ENCODE data around the gene ASB15. TPM values are rescaled to one million over a fixed set of nuclear protein-coding genes. Genes with fewer than 3 reads are reported as not detected.

Gene ASB15
- polyA plus RNA-seq, 3 donors = not detected

DNA sequence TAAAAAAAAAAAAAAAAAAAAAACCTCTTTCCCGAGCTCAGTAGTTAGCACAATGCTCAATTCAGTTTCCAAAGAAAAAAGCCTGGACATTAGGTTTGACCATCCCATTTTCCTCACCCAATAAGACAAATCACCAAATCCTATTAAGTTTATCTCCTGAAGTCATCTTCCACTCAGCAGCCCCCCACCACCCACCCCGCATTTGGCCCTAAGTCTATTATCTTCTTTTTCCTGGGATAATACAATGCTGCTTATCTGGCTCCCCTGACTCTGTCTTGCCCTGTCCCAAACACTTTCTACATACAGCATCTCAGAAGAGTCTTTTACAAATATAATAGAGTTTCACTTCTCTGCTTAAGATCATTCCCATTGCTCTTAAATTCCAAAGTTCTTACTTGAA lies 36.3 kb downstream of the ASB15 start:
- Histone ChIP-seq H3K9me3 (replicated peaks in 1 of 2; ENCODE audit: control insufficient read depth in 1 of 2, insufficient read depth in 1 of 2, low read length in 2 of 2) (no peaks in the 10 kb centered on the region), H3K27me3 (ENCODE audit: control insufficient read depth in 2 of 2, insufficient read depth in 2 of 2, low read length in 2 of 2) (peaks cover 2 to 4% of the 10 kb centered on the region in 2 donors), H3K4me2 (replicated peaks; ENCODE audit: extremely low read depth, low read length, poor library complexity, severe bottlenecking) (no peak overlapping the region), H3K4me1 (ENCODE audit: control insufficient read depth in 1 of 2, insufficient read depth in 2 of 2, low read length in 2 of 2) (no peaks in the 10 kb centered on the region), H2AFZ (ENCODE audit: insufficient read depth, low read depth, low read length, poor library complexity, severe bottlenecking) (no peak overlapping the region), H3K9ac (ENCODE audit: insufficient read depth, low read length, poor library complexity, severe bottlenecking) (no peak overlapping the region), H3K4me3 (replicated peaks in 1 of 3; ENCODE audit: low read depth in 2 of 3, low read length in 3 of 3) (no peak overlapping the region), H3K36me3 (replicated peaks in 1 of 2; ENCODE audit: control insufficient read depth in 1 of 2, insufficient read depth in 2 of 2, low read length in 2 of 2) (no peaks in the 10 kb centered on the region), H4K20me1 (ENCODE audit: insufficient read depth, low read length) (no peaks in the 10 kb centered on the region), H3K27ac (ENCODE audit: low read depth in 1 of 2, low read length in 2 of 2) (no peak overlapping the region), H3K79me2 (ENCODE audit: insufficient read depth, low read length) (no peaks in the 10 kb centered on the region)
- Mint-ChIP-seq H3K9me3 (no peaks in the 10 kb centered on the region), H3K27me3 (ENCODE audit: low read depth in 3 of 3) (peaks cover 3 to 7% (median 6%) of the 10 kb centered on the region in 3 donors), H3K4me1 (no peaks in the 10 kb centered on the region), H3K36me3 (no peaks in the 10 kb centered on the region), H3K4me3 (no peak overlapping the region), H3K27ac (no peak overlapping the region)
- 90% methylated on average over 2 of the region's 2 CpGs for WGBS (ENCODE audit: insufficient coverage)
- TF ChIP-seq, protein P1, sequence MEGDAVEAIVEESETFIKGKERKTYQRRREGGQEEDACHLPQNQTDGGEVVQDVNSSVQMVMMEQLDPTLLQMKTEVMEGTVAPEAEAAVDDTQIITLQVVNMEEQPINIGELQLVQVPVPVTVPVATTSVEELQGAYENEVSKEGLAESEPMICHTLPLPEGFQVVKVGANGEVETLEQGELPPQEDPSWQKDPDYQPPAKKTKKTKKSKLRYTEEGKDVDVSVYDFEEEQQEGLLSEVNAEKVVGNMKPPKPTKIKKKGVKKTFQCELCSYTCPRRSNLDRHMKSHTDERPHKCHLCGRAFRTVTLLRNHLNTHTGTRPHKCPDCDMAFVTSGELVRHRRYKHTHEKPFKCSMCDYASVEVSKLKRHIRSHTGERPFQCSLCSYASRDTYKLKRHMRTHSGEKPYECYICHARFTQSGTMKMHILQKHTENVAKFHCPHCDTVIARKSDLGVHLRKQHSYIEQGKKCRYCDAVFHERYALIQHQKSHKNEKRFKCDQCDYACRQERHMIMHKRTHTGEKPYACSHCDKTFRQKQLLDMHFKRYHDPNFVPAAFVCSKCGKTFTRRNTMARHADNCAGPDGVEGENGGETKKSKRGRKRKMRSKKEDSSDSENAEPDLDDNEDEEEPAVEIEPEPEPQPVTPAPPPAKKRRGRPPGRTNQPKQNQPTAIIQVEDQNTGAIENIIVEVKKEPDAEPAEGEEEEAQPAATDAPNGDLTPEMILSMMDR (IDR thresholded peaks at IDR 0.05) = no peak
- intact Hi-C loops (cut with micrococcal nuclease) = no loop called here
- no peak for DNase-seq

DNA sequence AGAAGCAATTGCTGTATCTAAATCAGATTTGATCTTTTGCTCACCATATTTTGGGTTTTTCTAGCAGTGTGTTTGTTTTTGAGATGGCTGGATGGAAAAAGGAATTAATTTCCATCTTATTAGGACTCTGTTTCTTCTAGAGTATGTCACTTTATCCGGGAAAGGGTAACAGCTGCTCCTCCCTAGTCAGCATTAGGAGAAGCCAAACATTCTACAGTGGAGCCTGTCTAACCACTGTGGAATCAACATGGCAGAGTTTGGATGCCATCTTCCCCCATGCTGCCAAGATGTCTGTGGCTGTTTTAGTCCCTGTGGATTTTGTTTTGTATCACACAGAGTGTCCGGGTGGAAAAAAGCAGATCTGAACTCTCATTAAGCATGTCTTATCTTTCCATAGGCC lies 38.0 kb downstream of the ASB15 start:
- DNase-seq = no peak
- H3K79me2 ChIP-seq (ENCODE audit: insufficient read depth, low read length) = no peaks in the 10 kb centered on the region
- Mint-ChIP-seq H3K27me3 (ENCODE audit: low read depth in 3 of 3) (peaks cover 5 to 15% (median 6%) of the 10 kb centered on the region in 3 donors), H3K36me3 (no peaks in the 10 kb centered on the region), H3K4me1 (no peaks in the 10 kb centered on the region), H3K27ac (no peak overlapping the region), H3K9me3 (no peaks in the 10 kb centered on the region), H3K4me3 (no peak overlapping the region)
- H3K9ac ChIP-seq (ENCODE audit: insufficient read depth, low read length, poor library complexity, severe bottlenecking) = no peak overlapping the region
- no peak overlapping the region for H3K4me3 ChIP-seq (replicated peaks in 1 of 3; ENCODE audit: low read depth in 2 of 3, low read length in 3 of 3)
- no peaks in the 10 kb centered on the region for H3K9me3 ChIP-seq (replicated peaks in 1 of 2; ENCODE audit: control insufficient read depth in 1 of 2, insufficient read depth in 1 of 2, low read length in 2 of 2)
- H4K20me1 ChIP-seq (ENCODE audit: insufficient read depth, low read length) = no peaks in the 10 kb centered on the region
- no peaks in the 10 kb centered on the region for H3K36me3 ChIP-seq (replicated peaks in 1 of 2; ENCODE audit: control insufficient read depth in 1 of 2, insufficient read depth in 2 of 2, low read length in 2 of 2)
- H3K27me3 ChIP-seq (ENCODE audit: control insufficient read depth in 2 of 2, insufficient read depth in 2 of 2, low read length in 2 of 2) = peaks cover 4 to 7% of the 10 kb centered on the region in 2 donors
- no peak overlapping the region for H3K4me2 ChIP-seq (replicated peaks; ENCODE audit: extremely low read depth, low read length, poor library complexity, severe bottlenecking)
- WGBS (ENCODE audit: insufficient coverage) = no CpG with 5 or more reads among the region's 2 CpGs
- intact Hi-C loops (cut with micrococcal nuclease) = no loop called here
- TF ChIP-seq, protein P1 (IDR thresholded peaks at IDR 0.05) = no peak
- H2AFZ ChIP-seq (ENCODE audit: insufficient read depth, low read depth, low read length, poor library complexity, severe bottlenecking) = no peak overlapping the region
- H3K27ac ChIP-seq (ENCODE audit: low read depth in 1 of 2, low read length in 2 of 2) = no peak overlapping the region
- H3K4me1 ChIP-seq (ENCODE audit: control insufficient read depth in 1 of 2, insufficient read depth in 2 of 2, low read length in 2 of 2) = no peaks in the 10 kb centered on the region

Measured in CD14-positive monocyte (primary cell).